GM19025 (cell line): ENCODE measurements around the gene CELA1.
"Not testable (repeated sequence)": the region's sequence is repeated elsewhere in the genome, so short reads cannot be mapped to it uniquely, and the experiment has no call there.

ENCODE experiments used
- ATAC-seq: cut with Tn5 transposase; IDR thresholded peaks from one replicate; pipeline ENCODE4 v1.9.1; 2021; ENCODE audit warnings: mild to moderate bottlenecking, low read depth, moderate library complexity; ENCODE audit not compliant: unreplicated experiment

Gene CELA1

GRCh38 chr12:51320695-51321320 is 25.7 kb downstream of the CELA1 start:
- ATAC-seq, result no peak

GRCh38 chr12:51320311-51320694 is 26.2 kb downstream of the CELA1 start:
- ATAC-seq, result no peak

- ATAC-seq, result no peak
Measured at GRCh38 chr12:51318846-51319599, 27.5 kb downstream of the CELA1 start.

- ATAC-seq, result not testable (repeated sequence)
Measured at GRCh38 chr12:51318057-51318806, 28.2 kb downstream of the CELA1 start.

- no peak for ATAC-seq
Measured at GRCh38 chr12:51311389-51311788, 35.1 kb downstream of the CELA1 start.

- ATAC-seq, result no peak
Measured at GRCh38 chr12:51307655-51308593, 38.6 kb downstream of the CELA1 start.

GRCh38 chr12:51306507-51306906 is 40.0 kb downstream of the CELA1 start:
- ATAC-seq, result no peak

GRCh38 chr12:51300768-51301167 is 45.7 kb downstream of the CELA1 start:
- not testable (repeated sequence) for ATAC-seq

GRCh38 chr12:51295651-51296050 is 50.8 kb downstream of the CELA1 start:
- no peak for ATAC-seq

GRCh38 chr12:51294097-51294496 is 52.4 kb downstream of the CELA1 start:
- not testable (repeated sequence) for ATAC-seq

GRCh38 chr12:51293696-51294095 is 52.8 kb downstream of the CELA1 start:
- ATAC-seq, result no peak

GRCh38 chr12:51291603-51292513 is 54.6 kb downstream of the CELA1 start:
- not testable (repeated sequence) for ATAC-seq

GRCh38 chr12:51285843-51286242 is 60.6 kb downstream of the CELA1 start:
- no peak for ATAC-seq

- no peak for ATAC-seq
Measured at GRCh38 chr12:51281202-51281924, 65.1 kb downstream of the CELA1 start.
